ENCODE measurements around the gene ENO2.

Gene ENO2

DNA sequence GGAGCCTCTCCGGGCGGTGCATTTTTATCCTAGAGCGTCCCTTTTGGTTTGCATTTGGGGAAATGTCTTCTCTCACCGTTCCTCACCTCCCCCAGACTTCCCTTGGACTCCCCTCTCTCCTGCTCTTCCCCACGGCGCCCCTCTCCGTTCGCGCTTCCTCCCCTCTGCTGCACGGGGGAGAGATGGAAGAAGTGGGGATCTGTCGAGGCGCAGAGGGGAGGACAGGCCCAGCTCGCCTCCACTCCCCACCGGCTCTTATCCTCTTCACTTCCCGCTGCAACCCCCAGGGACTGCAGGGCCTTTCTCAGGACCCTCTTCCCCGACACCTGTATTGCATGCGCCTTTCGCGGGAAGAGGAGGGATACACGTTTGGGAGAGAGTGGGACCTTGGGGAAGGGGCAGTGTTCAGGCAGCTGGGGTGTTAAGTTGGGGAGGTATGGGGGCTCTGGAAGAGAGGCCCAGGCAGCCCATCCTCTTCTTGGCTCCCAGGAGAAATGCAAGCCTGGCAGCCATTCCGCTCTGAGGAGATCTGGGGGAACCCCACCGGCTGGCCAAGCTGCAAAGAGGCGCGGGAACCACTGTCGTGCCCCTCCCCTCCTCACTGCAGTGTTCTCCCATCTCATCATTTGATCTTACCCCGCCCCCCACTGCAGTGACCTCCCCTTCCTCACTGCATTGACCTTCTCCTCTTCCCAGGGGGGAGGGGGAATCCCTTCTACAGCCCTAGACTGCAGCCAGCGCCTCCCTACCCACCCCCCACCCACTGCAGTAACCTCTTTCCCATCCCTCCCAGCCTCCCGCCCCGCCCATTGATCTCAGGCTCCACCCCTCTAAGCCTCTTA is 788 bp downstream of the ENO2 start:
- no peak for DNase-seq

DNA sequence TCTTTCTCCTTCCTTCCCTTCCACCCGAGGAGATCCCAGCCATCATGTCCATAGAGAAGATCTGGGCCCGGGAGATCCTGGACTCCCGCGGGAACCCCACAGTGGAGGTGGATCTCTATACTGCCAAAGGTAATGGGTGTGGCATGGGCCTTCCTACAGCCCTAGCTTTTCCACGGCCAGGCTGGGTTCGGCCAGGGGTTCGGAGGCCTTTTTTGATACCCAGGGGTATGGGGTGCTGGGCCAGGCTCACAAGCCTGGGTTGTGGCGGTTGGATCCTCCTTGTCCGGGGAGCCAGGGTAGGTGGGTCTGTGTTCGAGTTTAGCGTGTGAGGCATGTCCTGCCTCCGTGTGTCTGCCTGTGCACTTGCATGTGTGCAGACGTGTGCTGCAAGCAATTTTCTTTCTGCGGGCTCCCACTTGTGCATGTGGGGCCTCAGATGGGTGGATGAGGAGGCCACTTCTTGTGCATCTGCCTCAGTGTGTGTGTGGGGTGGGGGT is 1.5 kb downstream of the ENO2 start:
- no peak for DNase-seq

DNA sequence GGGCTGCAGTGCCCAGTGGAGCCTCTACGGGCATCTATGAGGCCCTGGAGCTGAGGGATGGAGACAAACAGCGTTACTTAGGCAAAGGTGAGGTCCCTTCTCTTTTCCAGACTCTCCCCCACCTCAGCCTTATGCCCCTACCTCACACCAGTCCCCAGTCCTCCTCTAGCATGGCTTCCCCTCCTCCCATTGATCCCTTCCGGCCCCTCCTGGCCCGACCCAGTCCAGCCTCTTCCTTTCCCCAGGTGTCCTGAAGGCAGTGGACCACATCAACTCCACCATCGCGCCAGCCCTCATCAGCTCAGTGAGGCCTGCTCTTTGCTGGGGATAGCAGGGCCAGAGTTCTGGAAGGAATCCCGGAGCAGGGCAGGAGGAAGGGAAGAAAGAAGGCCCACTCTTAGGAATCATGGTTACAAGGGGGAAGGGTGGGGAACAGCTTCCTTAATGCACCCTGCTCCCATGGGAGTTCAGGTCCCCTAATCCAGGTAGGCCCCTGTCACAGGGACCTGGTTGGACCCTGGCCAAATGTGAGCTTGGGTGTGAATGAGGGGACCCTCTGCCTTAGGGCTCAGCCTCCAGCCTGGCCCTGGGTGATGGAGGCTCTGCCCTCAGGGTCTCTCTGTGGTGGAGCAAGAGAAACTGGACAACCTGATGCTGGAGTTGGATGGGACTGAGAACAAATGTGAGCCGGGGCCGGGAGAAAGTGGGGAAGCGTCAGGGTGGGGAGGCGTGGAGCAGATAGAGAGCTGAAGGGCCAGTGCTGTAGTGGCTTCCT is 2.2 kb downstream of the ENO2 start:
- DNase-seq: no peak

GRCh38 chr12:6917491-6918231 is 3.3 kb downstream of the ENO2 start:
- DNase-seq: no peak

- DNase-seq: no peak
Measured at GRCh38 chr12:6919588-6919987, 5.2 kb downstream of the ENO2 start.

GRCh38 chr12:6921539-6921938 is 7.2 kb downstream of the ENO2 start:
- DNase-seq: no peak

- DNase-seq: no peak
Measured at GRCh38 chr12:6921996-6922946, 7.9 kb downstream of the ENO2 start.

DNA sequence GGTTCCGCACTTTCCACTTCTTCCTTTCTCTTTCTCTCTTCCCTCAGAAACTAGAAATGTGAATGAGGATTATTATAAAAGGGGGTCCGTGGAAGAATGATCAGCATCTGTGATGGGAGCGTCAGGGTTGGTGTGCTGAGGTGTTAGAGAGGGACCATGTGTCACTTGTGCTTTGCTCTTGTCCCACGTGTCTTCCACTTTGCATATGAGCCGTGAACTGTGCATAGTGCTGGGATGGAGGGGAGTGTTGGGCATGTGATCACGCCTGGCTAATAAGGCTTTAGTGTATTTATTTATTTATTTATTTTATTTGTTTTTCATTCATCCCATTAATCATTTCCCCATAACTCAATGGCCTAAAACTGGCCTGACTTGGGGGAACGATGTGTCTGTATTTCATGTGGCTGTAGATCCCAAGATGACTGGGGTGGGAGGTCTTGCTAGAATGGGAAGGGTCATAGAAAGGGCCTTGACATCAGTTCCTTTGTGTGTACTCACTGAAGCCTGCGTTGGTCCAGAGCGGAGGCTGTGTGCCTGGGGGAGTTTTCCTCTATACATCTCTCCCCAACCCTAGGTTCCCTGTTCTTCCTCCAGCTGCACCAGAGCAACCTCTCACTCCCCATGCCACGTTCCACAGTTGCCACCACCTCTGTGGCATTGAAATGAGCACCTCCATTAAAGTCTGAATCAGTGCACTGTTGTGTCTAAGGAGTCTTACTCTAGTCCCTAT is 8.8 kb downstream of the ENO2 start:
- DNase-seq: no peak

- no peak for DNase-seq
Measured at GRCh38 chr12:6923851-6924250, 9.5 kb downstream of the ENO2 start.

- no peak for DNase-seq
Measured at GRCh38 chr12:6925239-6925539, 10.8 kb downstream of the ENO2 start.

GRCh38 chr12:6925540-6926279 is 11.3 kb downstream of the ENO2 start:
- no peak for DNase-seq

DNA sequence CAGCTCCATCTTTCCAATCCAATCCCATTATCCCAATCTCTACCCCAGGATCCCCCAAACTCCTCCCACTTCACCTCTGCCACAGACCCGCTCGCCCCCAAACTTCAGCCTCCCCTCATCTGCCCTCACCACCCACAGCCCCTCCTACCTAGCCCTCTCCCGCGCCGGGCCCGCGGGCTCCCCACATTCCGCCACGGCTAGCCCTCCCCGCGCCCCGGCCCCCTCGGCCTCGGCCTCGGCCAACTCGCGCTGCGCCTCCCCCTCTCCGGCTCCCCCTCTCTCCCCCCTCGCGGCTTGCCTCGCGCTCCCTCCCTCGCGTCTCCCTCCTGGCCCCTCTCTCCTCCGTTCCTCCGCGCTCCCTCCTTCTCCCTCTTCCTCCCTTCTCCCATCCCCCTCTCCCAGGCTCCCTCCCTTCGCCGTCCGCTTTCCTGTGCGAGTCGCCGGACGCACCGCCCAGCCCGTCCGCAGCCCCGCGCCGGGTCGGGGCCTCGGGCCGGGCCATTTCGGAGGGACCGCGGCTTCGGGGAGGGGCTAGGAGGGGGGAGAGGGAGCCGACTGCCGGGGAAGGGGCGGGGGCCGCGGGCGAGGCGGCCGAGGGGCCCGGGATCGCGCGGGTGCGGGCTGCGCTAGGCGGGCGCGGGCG is 13.1 kb downstream of the ENO2 start, which contains the start of gene ATN1:
Gene ATN1, plus strand, starts transcription at position 581 of the 643 bp plus-strand sequence. CDS start 6,043 bp downstream, outside the sequence.
- peak; percentile 46 for DNase-seq

GRCh38 chr12:6928022-6928702 is 13.8 kb downstream of the ENO2 start:
- no peak for DNase-seq

- DNase-seq: no peak
Measured at GRCh38 chr12:6928703-6929407, 14.5 kb downstream of the ENO2 start.

- DNase-seq: no peak
Measured at GRCh38 chr12:6929466-6930452, 15.4 kb downstream of the ENO2 start.

DNA sequence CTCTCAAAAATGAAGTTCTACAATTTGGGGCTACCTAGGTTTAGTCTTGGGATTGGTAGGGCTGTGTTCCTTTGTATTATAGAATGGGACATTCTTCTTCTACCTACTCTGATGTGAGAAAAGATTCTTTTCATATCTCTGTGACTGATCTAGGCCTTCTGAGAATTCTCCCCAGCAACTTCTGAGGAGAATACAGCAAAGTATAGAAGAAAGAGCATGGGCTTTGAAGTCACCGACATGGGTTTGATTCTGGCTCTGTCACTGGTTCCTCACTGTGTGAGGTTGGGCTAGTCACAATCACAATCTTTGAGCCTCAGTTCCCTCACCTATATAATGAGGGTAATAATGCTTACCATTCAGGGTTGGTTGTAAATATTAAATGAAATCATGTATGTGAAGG is 18.4 kb downstream of the ENO2 start:
- DNase-seq: no peak

- no peak for DNase-seq
Measured at GRCh38 chr12:6934110-6934509, 19.7 kb downstream of the ENO2 start.
